HepG2 (cell line): Measurements from ENCODE around the gene BICDL1.

ENCODE experiments used
- SALL1 ChIP-seq: sonication (generic); formaldehyde crosslinking; IDR thresholded peaks from 2 replicates; pipeline ENCODE4 v1.8.0; 2022; ENCODE audit warnings: mild to moderate bottlenecking, missing genetic modification reagents
- TF ChIP-seq, protein P1 (sequence below): IDR thresholded peaks from 2 replicates; pipeline ENCODE4 v1.6.1; 2016; ENCODE audit warnings: low read depth, control low read depth
- TF ChIP-seq, protein P2 (sequence below): sonication (generic); formaldehyde crosslinking; IDR thresholded peaks from 2 replicates; pipeline ENCODE4 v1.8.1; 2023; ENCODE audit warnings: missing genetic modification reagents, inconsistent platforms, borderline replicate concordance

- TF ChIP-seq, protein P1, sequence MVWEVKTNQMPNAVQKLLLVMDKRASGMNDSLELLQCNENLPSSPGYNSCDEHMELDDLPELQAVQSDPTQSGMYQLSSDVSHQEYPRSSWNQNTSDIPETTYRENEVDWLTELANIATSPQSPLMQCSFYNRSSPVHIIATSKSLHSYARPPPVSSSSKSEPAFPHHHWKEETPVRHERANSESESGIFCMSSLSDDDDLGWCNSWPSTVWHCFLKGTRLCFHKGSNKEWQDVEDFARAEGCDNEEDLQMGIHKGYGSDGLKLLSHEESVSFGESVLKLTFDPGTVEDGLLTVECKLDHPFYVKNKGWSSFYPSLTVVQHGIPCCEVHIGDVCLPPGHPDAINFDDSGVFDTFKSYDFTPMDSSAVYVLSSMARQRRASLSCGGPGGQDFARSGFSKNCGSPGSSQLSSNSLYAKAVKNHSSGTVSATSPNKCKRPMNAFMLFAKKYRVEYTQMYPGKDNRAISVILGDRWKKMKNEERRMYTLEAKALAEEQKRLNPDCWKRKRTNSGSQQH = no peak
- no peak for TF ChIP-seq SALL1
- TF ChIP-seq, protein P2, sequence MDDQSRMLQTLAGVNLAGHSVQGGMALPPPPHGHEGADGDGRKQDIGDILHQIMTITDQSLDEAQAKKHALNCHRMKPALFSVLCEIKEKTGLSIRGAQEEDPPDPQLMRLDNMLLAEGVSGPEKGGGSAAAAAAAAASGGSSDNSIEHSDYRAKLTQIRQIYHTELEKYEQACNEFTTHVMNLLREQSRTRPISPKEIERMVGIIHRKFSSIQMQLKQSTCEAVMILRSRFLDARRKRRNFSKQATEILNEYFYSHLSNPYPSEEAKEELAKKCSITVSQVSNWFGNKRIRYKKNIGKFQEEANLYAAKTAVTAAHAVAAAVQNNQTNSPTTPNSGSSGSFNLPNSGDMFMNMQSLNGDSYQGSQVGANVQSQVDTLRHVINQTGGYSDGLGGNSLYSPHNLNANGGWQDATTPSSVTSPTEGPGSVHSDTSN (CRISPR knock-in tag) = no peak
Measured at GRCh38 chr12:120081641-120082040, 92.6 kb downstream of the BICDL1 start.
